ENCODE results near the gene ERCC6.

The ERCC6 gene

DNA sequence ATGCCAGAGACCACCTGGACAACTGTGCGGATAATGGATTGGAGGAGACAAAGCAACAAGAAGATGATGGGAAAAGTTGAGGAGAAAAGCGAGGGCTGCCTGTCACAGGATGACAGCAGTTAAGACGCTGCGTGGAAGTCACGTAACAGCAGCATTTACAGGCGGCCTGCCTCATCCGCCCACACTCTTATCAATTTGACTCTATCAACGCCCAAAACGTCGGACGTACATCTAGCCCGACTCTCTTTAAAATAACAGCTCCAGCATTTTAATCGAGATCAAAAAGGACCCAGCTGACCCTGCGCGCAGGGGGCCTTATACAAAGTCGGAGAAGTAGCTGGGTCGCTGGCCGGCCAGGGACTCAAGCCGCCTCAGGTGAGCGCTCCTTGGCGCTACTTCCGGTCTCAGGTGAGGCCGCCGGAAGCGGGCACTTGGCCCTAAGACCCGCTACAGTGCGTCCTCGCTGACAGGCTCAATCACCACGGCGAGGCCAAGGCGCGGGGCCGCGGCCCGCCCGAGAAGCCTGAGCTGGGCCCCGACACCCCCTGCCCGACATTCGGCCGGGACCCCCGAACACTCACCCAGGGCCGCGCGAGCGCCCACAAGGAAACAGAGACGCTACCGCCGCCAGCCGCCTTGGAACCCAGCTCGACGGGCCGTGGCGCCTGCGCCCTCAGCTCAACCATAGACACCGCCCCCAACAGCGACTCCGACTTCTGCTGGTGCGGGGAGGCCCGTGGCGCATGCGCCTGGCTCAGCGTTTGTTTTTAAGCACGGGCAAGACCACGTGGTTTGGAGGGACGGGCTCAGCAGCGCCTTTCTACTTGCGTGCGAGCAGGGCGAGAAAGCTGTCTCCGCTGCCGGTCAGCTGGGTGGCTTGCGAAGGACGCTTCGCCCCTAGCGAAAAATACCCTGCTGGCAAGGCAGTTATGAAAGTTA is at the start of gene ERCC6:
Gene ERCC6, minus strand, starts transcription at position 741 of the 939 bp plus-strand sequence.
- peak within 1 kb of the TSS; percentile 83 for H3K4me3 ChIP-seq (ENCODE audit: low read depth, low read length)
- DNase-seq (ENCODE audit: low read depth): peak; percentile 99
- TF ChIP-seq CTCF (conservative IDR thresholded peaks at IDR 0.05; ENCODE audit: low read depth, low read length): peak; percentile 29

GRCh38 chr10:49587981-49588380 is 49.1 kb upstream of the ERCC6 start:
- H3K4me3 ChIP-seq (ENCODE audit: low read depth, low read length): no peak overlapping the region
- DNase-seq (ENCODE audit: low read depth): no peak
- no peak for TF ChIP-seq CTCF (conservative IDR thresholded peaks at IDR 0.05; ENCODE audit: low read depth, low read length)

DNA sequence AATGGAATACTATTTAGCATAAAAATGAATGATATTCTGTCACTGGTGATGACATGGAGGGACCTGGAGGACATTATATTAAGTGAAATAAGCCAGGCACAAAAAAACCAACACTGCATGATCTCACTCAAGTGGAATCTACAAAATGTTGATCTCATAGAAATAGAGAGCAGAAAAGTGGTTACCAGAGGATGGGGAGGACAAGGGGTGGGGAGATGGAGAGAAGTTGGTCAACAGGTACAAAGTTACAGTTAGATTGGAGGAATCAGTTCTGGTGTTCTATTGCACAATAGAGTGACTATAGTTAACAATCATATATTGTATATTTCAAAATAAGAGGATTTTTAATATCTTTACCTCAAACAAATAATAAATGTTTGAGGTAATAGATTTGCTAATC is 46.5 kb upstream of the ERCC6 start:
- no peak for TF ChIP-seq CTCF (conservative IDR thresholded peaks at IDR 0.05; ENCODE audit: low read depth, low read length)
- peak; percentile 65 for DNase-seq (ENCODE audit: low read depth)
- H3K4me3 ChIP-seq (ENCODE audit: low read depth, low read length): no peak overlapping the region

DNA sequence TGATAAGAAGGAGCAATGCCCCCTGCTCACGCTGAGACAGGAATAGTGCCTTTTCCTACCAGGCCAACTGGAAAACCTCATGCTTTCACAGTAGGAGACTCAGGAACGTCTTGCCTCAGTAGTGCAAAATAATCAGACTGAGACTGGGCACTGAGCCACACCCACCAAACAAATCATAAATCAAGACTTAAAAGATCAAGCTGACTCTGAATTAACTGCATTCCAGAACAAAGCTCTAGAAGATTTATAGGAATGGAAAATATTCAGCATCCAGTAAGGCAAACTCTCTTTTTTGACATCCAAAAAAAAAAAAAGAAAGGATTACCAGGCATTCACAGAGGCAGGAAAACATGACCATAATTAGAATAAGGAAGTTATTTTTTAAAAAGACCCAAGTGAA is 40.7 kb upstream of the ERCC6 start:
- no peak for TF ChIP-seq CTCF (conservative IDR thresholded peaks at IDR 0.05; ENCODE audit: low read depth, low read length)
- no peak for DNase-seq (ENCODE audit: low read depth)
- H3K4me3 ChIP-seq (ENCODE audit: low read depth, low read length): no peak overlapping the region

- no peak for DNase-seq (ENCODE audit: low read depth)
- H3K4me3 ChIP-seq (ENCODE audit: low read depth, low read length): no peak overlapping the region
- no peak for TF ChIP-seq CTCF (conservative IDR thresholded peaks at IDR 0.05; ENCODE audit: low read depth, low read length)
Measured at GRCh38 chr10:49578392-49578791, 39.5 kb upstream of the ERCC6 start.

GRCh38 chr10:49577182-49577925 is 38.4 kb upstream of the ERCC6 start:
- no peak for TF ChIP-seq CTCF (conservative IDR thresholded peaks at IDR 0.05; ENCODE audit: low read depth, low read length)
- DNase-seq (ENCODE audit: low read depth): no peak
- H3K4me3 ChIP-seq (ENCODE audit: low read depth, low read length): no peak overlapping the region

Data from choroid plexus epithelial cell (primary cell).